NCI-H2081 (cell line): ENCODE data around the gene RAB26.

Experiments
- DNase-seq, 2 experiments: peaks; one replicate each; lab custom pipeline; 2025; lab: John Stamatoyannopoulos, UW

RAB26 gene

DNA sequence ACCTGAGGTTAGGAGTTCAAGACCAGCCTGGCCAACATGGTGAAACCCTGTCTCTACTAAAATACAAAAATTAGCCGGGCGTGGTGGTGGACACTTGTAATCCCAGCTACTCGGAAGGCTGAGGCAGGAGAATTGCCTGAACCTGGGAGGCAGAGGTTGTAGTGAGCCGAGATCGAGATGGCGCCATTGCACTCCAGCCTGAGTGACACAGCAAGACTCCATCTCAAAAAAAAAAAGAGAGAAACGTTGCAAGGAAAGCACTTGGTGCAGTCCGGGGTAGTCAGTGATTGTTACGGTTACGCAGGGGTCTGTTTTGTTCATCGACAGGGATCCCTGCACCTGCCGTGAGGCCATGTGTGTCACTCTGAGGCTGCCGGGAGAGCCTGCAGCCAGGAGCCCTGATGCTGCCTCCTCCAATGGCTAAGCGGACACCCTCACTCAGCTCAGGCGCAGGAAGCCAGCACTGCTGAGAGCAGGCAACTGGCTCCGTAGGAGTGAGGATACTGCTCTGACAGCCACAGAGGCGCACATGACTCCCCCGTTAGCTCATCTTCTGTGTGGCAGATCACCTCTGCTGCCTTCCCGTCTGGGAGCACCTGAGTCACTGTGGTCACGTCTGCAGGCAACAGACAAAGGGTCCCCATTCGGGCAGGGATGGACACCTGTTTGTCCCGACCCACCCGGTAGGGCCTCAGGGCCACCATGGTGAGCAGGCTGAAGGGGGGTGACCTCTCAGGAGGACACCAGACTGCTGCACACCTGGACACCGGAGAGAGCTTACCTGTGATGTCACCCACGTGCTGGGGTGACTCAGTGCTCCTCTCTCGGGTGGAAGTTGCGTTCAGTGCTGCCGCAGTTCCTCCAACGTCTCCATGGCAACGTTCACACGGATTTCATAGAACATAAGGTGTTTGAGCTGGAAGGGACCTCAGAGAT, 5.2 kb upstream of the RAB26 start:
- no peak for DNase-seq

DNA sequence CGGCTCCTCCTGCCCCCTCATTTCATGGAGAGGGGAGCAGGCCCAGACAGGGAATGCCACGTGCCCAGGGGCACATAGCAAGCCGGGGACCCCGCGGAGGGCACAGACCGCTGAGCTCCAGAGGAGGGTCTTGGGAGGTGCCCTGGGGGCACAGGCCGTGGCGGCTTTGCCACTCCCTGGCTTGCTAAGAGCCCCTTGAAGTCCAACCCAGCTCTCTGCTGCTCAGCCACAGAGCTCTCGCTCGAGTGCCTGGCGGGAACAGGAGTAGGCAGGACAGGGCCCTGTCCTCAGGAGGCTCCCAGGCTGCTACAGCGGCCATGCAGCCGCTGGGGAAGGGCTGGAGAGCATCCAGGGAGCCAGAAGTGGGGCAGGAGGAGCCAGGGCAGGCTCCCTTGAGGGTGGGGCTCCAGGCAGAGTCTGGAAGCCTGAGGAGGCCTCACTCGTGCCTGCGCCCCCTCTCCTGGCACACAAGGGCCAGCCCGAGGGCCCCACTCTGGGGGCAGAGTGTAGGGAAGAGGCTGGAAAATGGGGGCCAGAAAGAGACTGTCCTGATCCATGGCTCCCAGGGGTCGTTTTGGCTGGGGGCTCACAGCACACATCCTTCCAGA, 4.4 kb upstream of the RAB26 start:
- DNase-seq: no peak

DNA sequence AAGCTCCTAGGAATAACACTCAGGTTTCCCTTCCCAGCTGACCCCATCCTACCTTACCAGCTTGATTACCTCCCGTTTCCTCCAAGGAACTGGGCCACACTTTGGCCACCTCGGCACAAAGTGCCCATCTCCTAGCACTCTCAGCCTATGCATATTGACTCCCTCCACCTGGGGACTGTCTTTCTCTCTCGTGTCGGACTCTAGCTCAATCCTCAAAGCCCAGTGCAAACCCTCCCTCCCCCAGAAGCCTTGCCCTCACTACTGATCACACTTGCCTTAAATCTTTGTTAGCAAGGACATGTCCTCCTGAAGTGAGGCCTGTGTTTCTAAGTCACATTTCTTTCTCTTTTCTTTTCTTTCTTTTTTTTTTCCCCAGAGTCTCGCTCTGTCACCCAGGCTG, 2.6 kb upstream of the RAB26 start:
- DNase-seq: no peak

DNA sequence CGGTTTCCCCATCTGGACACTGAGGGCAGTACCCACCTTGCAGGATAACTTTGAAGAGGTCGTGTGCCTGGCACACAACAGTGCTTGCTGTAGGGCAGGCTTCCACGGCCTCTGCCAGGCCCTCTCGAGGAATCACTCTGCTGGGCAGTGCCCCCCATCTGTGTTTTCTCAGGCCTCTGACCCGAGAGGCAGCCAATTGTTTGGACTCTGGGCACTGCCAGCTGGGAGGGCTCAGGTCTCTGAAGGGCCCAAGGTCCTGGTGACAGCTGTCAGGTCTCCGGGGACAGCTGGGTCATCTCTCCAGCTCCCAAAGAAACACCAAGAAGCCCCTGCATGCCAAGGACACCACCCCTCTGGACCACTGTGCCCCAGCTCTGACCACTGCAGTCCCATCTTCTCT, 1.0 kb upstream of the RAB26 start:
- DNase-seq: no peak

DNA sequence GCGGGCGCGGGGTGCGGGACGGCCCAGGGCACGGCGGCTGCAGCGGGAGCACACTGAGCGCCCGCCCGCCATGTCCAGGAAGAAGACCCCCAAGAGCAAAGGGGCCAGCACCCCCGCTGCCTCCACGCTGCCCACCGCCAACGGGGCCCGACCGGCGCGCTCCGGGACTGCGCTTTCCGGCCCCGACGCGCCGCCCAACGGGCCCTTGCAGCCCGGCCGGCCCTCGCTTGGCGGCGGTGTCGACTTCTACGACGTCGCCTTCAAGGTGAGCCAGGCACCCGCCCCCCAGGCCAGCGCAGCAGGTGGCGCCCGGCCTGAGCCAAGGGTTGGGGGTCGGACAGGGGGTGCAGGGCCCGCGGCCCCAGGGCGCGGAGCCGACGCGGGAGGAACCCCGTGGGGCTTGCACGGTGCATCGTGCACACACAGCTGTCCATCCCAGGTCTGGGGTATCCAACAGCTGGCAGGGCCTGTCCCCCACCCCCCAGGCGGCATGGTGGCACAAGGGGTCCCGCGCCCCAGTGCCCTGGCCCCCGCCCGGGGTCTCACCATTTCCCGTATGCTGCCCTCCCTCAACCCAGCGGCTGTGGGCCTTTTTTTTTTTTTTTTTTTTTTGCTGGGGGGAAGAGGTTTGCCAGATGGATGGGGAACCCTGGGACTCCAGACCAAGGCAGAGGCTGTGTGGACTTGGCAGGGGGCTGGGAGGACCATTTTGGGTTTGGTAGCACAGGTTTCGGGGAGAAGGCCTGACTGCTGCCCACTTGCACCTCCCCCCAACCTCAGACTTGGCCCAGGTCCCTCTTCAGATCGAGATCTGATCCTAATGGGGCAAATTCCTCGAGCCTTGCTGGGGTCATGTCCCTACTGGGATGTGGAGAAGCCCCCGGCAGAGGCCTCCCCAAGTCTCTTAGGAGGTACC, 547 bp downstream of the RAB26 start:
- no peak for DNase-seq

DNA sequence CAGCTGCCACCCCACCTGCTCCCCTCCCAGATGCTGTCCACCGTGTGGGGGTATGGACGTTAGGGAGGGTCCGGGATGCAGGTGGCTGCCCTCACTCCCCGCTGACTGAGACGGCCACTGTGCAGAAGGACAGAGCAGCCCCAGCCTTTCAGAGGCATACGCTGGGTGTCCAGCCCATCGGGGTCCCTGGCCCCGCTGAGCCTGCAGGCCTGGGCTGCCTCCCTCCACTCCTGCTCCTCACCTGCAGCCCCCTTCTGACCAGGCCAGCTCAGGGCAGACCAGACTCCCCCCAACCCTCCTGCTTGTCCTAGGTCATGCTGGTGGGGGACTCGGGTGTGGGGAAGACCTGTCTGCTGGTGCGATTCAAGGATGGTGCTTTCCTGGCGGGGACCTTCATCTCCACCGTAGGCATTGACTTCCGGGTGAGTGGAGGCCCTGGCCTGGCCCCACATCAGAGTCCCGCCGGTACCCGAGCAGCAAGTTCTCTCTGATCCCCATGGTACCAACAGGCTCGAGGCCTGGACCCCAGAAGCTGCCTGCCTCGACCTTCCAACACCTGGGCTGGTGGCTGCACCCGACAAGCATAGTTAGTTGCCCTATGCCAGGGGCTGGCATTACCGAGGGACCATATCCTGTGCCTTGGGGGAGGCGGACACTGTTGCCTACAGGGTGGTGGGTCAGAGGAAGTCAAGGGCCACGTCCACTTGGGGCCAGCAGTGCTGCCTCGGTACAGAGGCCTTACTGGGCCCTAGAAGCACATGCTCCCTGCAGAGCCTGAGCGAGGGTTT, 1.4 kb downstream of the RAB26 start:
- DNase-seq: no peak

DNA sequence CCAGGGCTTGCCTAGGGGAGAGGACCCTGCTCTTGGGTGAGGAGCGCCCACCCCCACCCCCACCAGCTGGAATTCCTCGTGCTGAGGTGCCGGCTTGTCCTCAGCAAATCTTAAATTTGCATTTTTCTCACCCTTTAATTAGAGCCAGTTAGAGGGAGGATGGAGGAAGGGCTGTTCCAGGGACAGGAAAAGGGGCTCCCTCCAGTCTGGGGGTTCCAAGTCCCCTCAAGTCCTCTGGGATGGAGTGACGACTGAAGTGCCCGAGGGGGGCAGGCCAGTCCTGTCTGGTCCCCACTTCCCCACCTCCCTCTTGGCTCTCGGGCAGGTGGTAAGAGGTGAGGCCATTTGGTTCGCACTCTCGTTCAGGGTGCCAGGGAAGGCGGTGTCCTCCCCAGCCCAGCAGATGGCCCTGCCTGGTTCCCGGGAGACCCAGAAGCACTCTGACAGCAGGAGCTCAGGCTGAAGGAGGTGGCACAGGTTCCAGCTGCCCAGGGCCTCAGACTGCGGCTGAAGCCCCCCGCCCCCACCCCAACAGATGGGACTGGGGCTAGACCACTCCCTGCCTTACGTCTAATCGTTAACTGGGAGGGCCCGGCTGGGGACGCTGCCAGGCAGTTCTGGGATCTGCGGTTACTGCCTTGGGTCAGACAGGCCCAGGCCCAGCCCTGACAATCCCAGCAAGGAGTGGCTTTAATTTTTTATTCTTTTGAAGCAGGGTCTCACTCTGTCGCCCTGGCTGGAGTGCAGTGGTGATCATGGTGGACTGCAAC, 2.2 kb downstream of the RAB26 start:
- DNase-seq: peak; percentile 62 to 71

DNA sequence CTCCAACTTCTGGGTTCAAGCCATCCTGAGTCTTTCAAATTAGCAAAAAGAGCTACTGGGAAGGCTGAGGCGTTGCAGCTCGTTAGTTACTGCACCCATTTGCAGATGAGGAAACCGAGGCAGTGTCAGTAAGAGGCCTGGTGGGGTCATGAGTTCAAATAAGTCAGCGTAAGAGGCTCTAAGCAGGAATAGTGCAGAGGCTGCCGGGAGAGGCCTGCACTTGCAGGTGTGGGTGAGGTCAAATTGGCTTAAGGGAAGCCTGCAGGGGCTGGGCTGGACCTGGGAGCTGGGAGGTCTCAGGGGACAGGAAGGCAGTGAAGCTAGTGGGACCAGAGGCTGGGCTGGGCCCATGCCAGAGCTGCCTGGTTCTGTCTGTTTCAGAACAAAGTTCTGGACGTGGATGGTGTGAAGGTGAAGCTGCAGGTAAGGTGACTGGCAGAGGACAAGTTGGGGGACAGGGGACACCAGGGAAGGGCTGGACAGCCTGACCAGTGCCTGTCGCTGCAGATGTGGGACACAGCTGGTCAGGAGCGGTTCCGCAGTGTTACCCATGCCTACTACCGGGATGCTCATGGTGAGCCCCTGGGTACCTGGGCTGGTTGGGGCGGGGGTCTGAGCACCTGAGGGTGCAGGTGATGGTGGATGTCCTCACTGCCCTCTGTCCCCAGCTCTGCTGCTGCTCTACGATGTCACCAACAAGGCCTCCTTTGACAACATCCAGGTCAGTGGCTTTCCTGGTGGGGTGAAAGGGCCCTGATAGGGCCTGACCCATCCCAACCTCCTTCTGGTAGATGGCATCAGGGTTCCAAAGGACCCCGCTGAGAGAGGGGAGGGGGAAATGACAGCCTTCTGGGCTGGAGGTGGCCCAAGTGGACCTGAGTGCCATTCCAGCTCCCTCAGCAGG, 3.0 kb downstream of the RAB26 start:
- DNase-seq: no peak

DNA sequence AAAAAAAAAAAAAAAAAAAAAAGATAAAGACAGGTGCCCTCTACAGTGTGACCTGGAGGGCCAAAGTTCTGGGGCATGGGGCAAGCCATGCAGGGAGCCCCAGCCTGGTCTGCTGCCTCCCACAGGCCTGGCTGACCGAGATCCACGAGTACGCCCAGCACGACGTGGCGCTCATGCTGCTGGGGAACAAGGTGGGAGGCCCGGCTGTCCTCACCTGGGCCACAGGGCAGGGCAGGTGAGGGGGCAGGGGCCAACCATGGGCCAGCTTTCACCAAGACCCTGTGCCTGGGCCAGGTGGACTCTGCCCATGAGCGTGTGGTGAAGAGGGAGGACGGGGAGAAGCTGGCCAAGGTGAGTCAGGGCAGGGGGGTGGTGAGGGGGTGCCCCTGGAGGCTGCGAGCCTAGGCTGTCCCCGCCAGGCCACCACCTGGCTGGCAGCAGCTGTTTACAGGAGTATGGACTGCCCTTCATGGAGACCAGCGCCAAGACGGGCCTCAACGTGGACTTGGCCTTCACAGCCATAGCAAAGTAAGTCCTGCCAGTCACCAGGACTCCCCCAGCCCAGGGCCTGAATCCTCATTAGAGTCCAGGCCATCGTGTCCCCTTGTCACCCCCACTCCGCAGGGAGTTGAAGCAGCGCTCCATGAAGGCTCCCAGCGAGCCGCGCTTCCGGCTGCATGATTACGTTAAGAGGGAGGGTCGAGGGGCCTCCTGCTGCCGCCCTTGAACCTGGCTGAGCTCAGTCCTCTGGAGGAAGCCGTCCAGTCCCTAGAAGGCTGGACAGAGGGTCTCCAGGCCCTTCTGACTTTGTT, 4.5 kb downstream of the RAB26 start:
- peak; percentile 20 to 44 for DNase-seq

DNA sequence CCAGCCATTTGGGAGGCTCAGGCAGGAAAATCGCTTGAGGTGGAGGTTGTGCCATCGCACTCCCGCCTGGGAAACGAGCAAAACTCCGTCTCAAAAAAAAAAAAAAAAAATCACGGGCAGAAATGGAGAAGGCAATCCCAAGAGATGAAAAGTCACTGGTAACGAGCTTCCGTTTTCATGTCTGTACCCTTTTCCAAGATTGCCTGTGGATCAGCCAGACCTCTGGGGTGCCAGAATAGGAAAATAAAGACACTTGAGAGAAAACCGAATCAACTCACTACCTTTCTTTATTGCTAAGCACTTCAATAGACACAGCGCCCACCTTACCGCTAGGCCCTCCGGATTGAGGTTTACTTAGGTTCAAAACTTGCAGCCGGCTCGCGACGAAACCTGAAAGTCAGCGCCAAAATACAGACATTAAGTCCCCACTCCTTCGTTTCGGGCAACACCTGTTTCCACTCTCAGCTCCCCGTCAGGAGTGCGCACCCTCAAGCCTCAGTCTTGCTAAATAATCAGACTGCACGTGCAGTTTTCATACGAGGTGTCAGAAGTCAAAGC, 6.2 kb downstream of the RAB26 start:
- no peak for DNase-seq

DNA sequence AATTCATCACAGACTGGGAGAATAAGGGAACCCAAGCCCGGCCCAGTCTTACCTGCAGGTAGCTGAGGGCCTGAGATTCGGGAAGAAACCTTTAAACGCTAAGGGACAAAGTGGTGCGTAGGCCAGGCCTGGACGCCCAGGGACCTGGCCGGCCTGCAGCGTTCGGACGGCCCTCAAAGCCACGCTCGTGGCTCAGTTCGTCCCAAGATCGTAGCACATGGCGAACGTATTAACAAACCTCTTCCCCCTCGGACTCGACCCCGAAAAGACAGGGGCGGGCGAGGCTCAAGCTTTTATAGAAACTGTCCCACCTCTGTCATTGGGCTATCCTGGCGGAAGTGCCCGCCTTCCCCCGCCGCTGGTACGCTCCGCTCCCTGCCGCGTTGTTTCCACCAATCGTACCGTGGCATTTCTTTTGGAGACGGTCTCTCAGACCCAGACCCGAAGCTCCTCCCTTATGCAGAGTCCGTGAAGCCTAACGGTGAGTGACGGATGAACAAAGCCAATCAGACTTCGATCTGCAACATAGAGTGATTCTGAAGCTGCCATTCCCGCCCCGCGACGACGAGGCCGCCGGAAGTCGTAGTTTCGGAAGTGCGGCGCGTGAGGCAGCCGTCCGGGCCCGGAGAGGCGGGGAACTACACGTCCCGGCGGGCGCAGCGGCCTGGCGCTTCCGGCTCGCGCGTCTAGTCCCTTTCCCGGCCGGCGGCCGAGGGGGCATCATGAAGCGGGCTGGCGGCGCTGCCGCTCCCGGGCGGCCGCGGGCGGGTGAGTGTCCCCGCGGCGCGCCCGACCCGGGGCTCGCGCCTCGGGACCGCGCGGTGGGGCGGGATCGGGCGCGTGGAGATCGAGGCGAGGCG, 6.9 kb downstream of the RAB26 start, which contains the start of gene TRAF7:
TRAF7 (plus strand) TSS at position 692 of the 860 bp plus-strand sequence. CDS start 8,139 bp downstream, outside the sequence.
- peak; percentile 99 to 100 for DNase-seq

DNA sequence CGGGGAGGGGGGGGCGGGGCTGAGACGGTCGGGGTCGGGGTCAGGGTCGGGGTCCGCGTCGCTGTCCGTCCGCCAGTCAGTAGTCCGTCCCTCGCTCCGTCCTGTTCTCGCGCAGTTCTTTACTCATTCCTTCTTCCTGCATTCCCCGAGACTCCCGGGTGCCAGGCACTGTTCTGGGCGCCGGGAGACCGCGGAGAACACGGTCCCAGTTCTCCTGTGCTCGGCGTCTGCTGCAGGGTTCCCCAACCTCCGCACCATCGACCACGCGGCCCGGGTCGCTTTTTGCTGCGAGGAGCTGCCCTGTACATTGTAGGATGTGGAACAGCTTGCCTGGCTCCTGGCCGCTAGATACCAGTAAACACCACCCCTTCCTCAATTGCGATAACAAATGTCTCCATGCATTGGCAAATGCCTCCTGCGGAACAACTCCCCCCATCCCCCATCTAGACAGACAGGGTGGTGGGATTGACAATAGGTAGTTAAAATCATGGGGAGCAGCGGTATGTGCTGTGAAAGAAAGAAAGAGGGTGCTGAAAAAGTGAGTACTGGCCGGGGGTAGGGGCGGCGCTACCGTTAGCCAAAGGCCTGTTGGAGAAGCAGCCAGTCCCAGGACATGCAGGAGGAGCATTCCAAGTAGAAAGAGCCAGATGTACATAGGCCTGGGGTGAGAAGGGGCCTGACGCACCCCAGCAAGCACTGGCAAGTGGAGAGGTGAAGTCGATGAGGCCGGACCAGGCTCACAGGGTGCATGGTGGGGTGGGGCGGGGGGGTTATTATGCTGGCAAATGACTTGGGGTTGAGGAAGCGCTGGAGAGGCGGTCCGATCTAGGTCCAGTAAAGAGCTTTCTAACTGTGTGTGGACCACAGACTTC, 7.8 kb downstream of the RAB26 start:
- DNase-seq: no peak

DNA sequence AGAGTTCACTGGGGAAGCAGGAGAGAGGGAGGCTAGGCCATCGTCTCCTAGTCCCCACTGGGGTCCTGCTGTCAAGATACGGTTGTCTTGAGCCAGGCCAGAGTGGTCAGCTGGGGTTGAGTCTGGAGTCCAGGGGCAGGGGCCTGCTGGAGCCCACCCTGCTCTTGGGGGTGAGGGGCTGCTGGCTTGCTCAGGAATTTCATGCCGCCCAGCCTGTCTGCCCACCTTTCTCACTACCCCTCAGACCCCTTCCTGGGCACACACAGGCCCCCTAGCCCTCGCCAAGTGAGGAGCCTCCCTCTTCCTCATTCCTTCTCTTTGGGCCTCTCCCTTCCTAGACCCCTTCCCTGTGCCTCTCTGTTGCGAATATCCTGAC, 8.4 kb downstream of the RAB26 start:
- DNase-seq: no peak

DNA sequence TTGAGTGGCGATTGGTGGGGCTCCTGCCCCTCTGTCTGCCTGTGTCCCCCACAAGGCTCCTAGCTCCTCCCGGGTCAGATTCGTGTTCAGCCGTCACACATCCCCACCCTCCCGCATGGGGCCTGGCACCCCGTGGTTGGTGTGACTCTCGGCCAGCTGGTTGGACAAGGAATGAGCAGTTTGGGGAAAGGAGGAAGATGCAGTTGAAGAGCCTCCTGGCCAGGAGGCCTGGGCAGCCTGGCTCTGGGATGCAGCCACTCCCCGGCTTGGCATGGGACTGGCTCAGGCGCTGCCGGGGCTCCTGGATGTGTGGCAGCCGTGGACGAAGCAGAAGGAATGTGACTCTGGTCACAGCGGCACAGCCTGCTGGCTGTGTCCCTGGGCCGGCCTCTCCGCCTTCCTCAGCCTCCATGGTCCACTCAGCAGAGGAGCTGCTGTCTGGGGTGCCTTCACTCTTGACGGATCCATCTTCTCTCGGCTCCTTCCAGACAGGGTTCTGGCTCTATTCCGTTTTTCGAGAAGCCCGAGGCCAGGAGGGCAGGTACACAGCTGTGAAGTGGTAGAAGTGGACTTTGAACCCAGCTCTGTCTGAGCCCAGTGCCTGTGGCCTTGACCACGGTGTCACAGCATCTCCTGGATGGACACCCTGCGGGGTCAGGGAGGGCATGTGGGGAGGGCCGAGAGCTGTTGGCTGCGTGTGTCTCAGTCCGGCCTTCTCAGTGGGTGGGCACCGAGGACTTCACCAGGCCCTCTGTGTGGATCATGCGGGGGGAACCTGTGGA, 9.2 kb downstream of the RAB26 start:
- no peak for DNase-seq

DNA sequence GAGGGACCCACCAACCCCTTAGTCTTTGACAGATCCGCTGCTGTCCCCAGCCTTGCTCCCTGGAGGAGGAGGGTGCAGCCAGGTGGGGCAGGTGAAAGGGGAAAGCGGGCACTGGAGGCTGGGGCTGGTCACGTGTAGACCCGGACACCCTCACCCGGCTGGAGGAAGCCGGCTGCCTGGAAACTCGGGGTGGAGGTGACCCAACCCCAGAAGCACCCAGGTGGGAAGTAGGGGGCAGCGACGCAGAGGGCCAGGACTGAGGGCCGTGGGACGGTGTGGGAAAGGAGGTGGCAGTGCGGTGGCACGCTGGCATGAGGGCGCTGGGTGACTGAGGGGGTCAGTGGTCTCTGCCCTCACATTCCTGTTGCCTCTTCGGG, 9.8 kb downstream of the RAB26 start:
- no peak for DNase-seq
